AML-193 (cell line): Measurements from ENCODE around the gene PCDHGB6.
A peak's percentile ranks its signal among the peaks of the same experiment; 100 is the strongest.
"Not testable (repeated sequence)": the region's sequence is repeated elsewhere in the genome, so short reads cannot be mapped to it uniquely, and the experiment has no call there.

ENCODE experiments used
- DNase-seq, 2 experiments: peaks; one replicate each; lab custom pipeline; 2025; lab: John Stamatoyannopoulos, UW

PCDHGB6 gene

GRCh38 chr5:141407790-141408505 is at the start of gene PCDHGB6:
Gene PCDHGB6 (plus strand): TSS chr5:141408021. CDS start chr5:141408203, 182 bp downstream.
- DNase-seq, result not testable (repeated sequence)

GRCh38 chr5:141359790-141360426 is 47.9 kb upstream of the PCDHGB6 start, which contains the start of gene PCDHGB2:
Gene PCDHGB2 (plus strand): TSS chr5:141359994. CDS start chr5:141360136, 142 bp downstream.
- peak; percentile 11 to 40 for DNase-seq

GRCh38 chr5:141360685-141361084 is 47.1 kb upstream of the PCDHGB6 start:
- DNase-seq, result no peak

- DNase-seq, result no peak
Measured at GRCh38 chr5:141362719-141363118, 45.1 kb upstream of the PCDHGB6 start.

- DNase-seq, result no peak
Measured at GRCh38 chr5:141363952-141364660, 43.7 kb upstream of the PCDHGB6 start, which contains the start of gene PCDHGA5. Gene PCDHGA5 (plus strand): TSS chr5:141364162. CDS start chr5:141364331, 169 bp downstream.

GRCh38 chr5:141366016-141366896 is 41.6 kb upstream of the PCDHGB6 start:
- no peak for DNase-seq

- DNase-seq, result no peak
Measured at GRCh38 chr5:141369994-141370848, 37.6 kb upstream of the PCDHGB6 start, which contains the start of gene PCDHGB3. Gene PCDHGB3 (plus strand): TSS chr5:141370242. CDS start chr5:141370395, 153 bp downstream.

GRCh38 chr5:141371572-141372475 is 36.0 kb upstream of the PCDHGB6 start:
- DNase-seq, result no peak

- DNase-seq, result no peak
Measured at GRCh38 chr5:141373673-141374317, 34.0 kb upstream of the PCDHGB6 start, which contains the start of gene PCDHGA6. Gene PCDHGA6 (plus strand): TSS chr5:141373891. CDS start chr5:141374084, 193 bp downstream.

- no peak for DNase-seq
Measured at GRCh38 chr5:141374627-141375026, 33.2 kb upstream of the PCDHGB6 start.

GRCh38 chr5:141375444-141376155 is 32.2 kb upstream of the PCDHGB6 start:
- not testable (repeated sequence) for DNase-seq

- DNase-seq, result no peak
Measured at GRCh38 chr5:141382469-141383294, 25.1 kb upstream of the PCDHGB6 start, which contains the start of gene PCDHGA7. Gene PCDHGA7 (plus strand): TSS chr5:141382742. CDS start chr5:141382900, 158 bp downstream.

GRCh38 chr5:141383345-141383744 is 24.5 kb upstream of the PCDHGB6 start:
- no peak for DNase-seq

GRCh38 chr5:141384471-141385267 is 23.2 kb upstream of the PCDHGB6 start:
- DNase-seq, result no peak

- DNase-seq, result not testable (repeated sequence)
Measured at GRCh38 chr5:141387557-141388311, 20.1 kb upstream of the PCDHGB6 start, which contains the start of gene PCDHGB4. Gene PCDHGB4 (plus strand): TSS chr5:141387698. CDS start chr5:141387885, 187 bp downstream.
